IMR-90 (cell line): Measurements from ENCODE around the gene LYZL1. TPM values are rescaled to one million over a fixed set of nuclear protein-coding genes. Genes with fewer than 3 reads are reported as not detected.
A peak's percentile ranks its signal among the peaks of the same experiment; 100 is the strongest.
"Not testable (repeated sequence)": the region's sequence is repeated elsewhere in the genome, so short reads cannot be mapped to it uniquely, and the experiment has no call there.

Source experiments
- ATAC-seq: fragments of 200-7000 bp; cut with Tn5 transposase; 2 replicates; pipeline ENCODE4 v1.9.1; 2020; ENCODE audit warnings: low read depth, mild to moderate bottlenecking, moderate library complexity
- BruUV-seq: library from RNA; stranded (reverse); fragments of 400-500 nt; replicated peaks from 2 replicates; lab custom pipeline; 2021; lab: Mats Ljungman, UMichigan
- CTCF ChIA-PET: fragments of 300-600 bp; formaldehyde crosslinking; extraction: SDS; loops from one replicate; lab custom pipeline; 2021; ENCODE audit warnings: antibody characterized with exemption; lab: Yijun Ruan, JAX
- POLR2A ChIA-PET: fragments of 300-600 bp; sonication (Branson Sonifier 250); formaldehyde crosslinking; loops from one replicate; lab custom pipeline; 2022; ENCODE audit warnings: antibody characterized with exemption; ENCODE audit not compliant: unreplicated experiment; lab: Charles Lee
- DNase-seq: peaks from one replicate; pipeline ENCODE4 v3.0.0; 2013
- H2AFZ ChIP-seq: replicated peaks from 2 replicates; pipeline ENCODE3; 2013; ENCODE audit warnings: low read length, mild to moderate bottlenecking; ENCODE audit not compliant: poor library complexity
- H2AK5ac ChIP-seq: 2 replicates; pipeline ENCODE4 v1.6.1; 2013; ENCODE audit warnings: low read depth, low read length, inconsistent platforms
- H2AK9ac ChIP-seq: replicated peaks from 2 replicates; pipeline ENCODE3; 2013; ENCODE audit warnings: mild to moderate bottlenecking, low read depth, low read length, moderate library complexity; ENCODE audit not compliant: poor library complexity
- H2BK120ac ChIP-seq: 2 replicates; pipeline ENCODE4 v1.6.1; 2013; ENCODE audit warnings: low read depth, low read length, inconsistent platforms
- H2BK15ac ChIP-seq: 3 replicates; pipeline ENCODE4 v1.6.1; 2013; ENCODE audit warnings: low read depth, low read length, inconsistent platforms
- H2BK20ac ChIP-seq: 2 replicates; pipeline ENCODE4 v1.6.1; 2013; ENCODE audit warnings: low read depth, mild to moderate bottlenecking, inconsistent platforms, low read length, moderate library complexity
- H2BK5ac ChIP-seq: 2 replicates; pipeline ENCODE4 v1.6.1; 2013; ENCODE audit warnings: mild to moderate bottlenecking, low read depth, low read length, inconsistent platforms; ENCODE audit not compliant: poor library complexity, severe bottlenecking
- H3K14ac ChIP-seq: replicated peaks from 2 replicates; pipeline ENCODE4 v1.6.1; 2013; ENCODE audit warnings: low read depth, low read length, inconsistent platforms
- H3K18ac ChIP-seq: 2 replicates; pipeline ENCODE4 v1.6.1; 2013; ENCODE audit warnings: low read depth, low read length, control low read depth
- H3K23ac ChIP-seq: 2 replicates; pipeline ENCODE4 v1.6.1; 2013; ENCODE audit warnings: low read depth, low read length, inconsistent platforms
- H3K27ac ChIP-seq: 2 replicates; pipeline ENCODE4 v1.5.1; 2013; ENCODE audit warnings: mild to moderate bottlenecking, control low read depth, low read length; ENCODE audit not compliant: insufficient read depth
- H3K27me3 ChIP-seq: 2 replicates; pipeline ENCODE4 v1.6.1; 2013; ENCODE audit warnings: low read length; ENCODE audit not compliant: control insufficient read depth, insufficient read depth
- H3K36me3 ChIP-seq: 2 replicates; pipeline ENCODE4 v1.6.1; 2013; ENCODE audit warnings: low read length, mixed read lengths; ENCODE audit not compliant: control insufficient read depth, insufficient read depth
- H3K4ac ChIP-seq: 2 replicates; pipeline ENCODE4 v1.6.1; 2013; ENCODE audit warnings: low read depth, low read length, inconsistent platforms
- H3K4me1 ChIP-seq: 2 replicates; pipeline ENCODE4 v1.6.1; 2013; ENCODE audit warnings: low read length, mixed read lengths; ENCODE audit not compliant: control insufficient read depth, insufficient read depth
- H3K4me2 ChIP-seq: 2 replicates; pipeline ENCODE4 v1.6.1; 2013; ENCODE audit warnings: low read depth, mild to moderate bottlenecking, control low read depth, low read length, moderate library complexity
- H3K4me3 ChIP-seq: 2 replicates; pipeline ENCODE4 v1.5.1; 2013; ENCODE audit warnings: low read depth, mild to moderate bottlenecking, control low read depth, low read length, moderate library complexity; ENCODE audit not compliant: insufficient read depth
- H3K56ac ChIP-seq: 2 replicates; pipeline ENCODE4 v1.6.1; 2013; ENCODE audit warnings: low read length, inconsistent platforms; ENCODE audit not compliant: insufficient read depth; ENCODE audit errors: extremely low read depth
- H3K79me1 ChIP-seq, 2 experiments: 2 replicates each; pipeline ENCODE4 v1.6.1; 2013; ENCODE audit warnings: low read length in 2 of 2, inconsistent platforms in 1 of 2, low read depth in 1 of 2
- H3K9ac ChIP-seq: 2 replicates; pipeline ENCODE4 v1.6.1; 2013; ENCODE audit warnings: low read depth, low read length, control low read depth
- H3K9me1 ChIP-seq: 2 replicates; pipeline ENCODE4 v1.6.1; 2013; ENCODE audit warnings: low read length, inconsistent platforms; ENCODE audit not compliant: insufficient read depth
- H3K9me3 ChIP-seq: 2 replicates; pipeline ENCODE4 v1.6.1; 2013; ENCODE audit warnings: low read length; ENCODE audit not compliant: control insufficient read depth, insufficient read depth
- H4K20me1 ChIP-seq: 2 replicates; pipeline ENCODE4 v1.6.1; 2013; ENCODE audit warnings: low read length, inconsistent platforms; ENCODE audit not compliant: insufficient read depth
- H4K5ac ChIP-seq: 2 replicates; pipeline ENCODE4 v1.6.1; 2013; ENCODE audit warnings: mild to moderate bottlenecking, low read depth, low read length, control low read depth
- H4K8ac ChIP-seq, 2 experiments: 2 replicates each; pipeline ENCODE4 v1.6.1; 2013; ENCODE audit warnings: low read depth in 2 of 2, low read length in 2 of 2, control low read depth in 1 of 2, inconsistent platforms in 1 of 2
- H4K91ac ChIP-seq: 2 replicates; pipeline ENCODE4 v1.6.1; 2013; ENCODE audit warnings: low read depth, low read length, inconsistent platforms; ENCODE audit not compliant: insufficient read depth
- MAFK ChIP-seq: IDR thresholded peaks from 2 replicates; pipeline ENCODE4 v1.6.1; 2012; ENCODE audit warnings: low read depth, low read length, improper control_type of control experiment
- NFE2L2 ChIP-seq: fragments of 150-350 bp; IDR thresholded peaks from 2 replicates; pipeline ENCODE4 v1.6.1; 2016; ENCODE audit warnings: low read depth, mild to moderate bottlenecking, low read length
- WGBS, 2 experiments: methylation state at CpG; one replicate each; pipeline versions ENCODE4 v1.1.5 to v1.1.7; 2013; ENCODE audit warnings: missing lambda C conversion rate in 2 of 2; ENCODE audit not compliant: insufficient read length in 1 of 2; ENCODE audit errors: extremely low coverage in 2 of 2; 5-methylcytosine and 5-hydroxymethylcytosine counted together
- dilution Hi-C: fragments of 300-500 bp; cut with HindIII; formaldehyde crosslinking; loops from one replicate; pipeline ENCODE4 v1.14.3; 2018; ENCODE audit warnings: low sequenced_read_pairs; ENCODE audit not compliant: unreplicated experiment
- in situ Hi-C: fragments of 300-500 bp; cut with MboI; formaldehyde crosslinking; loops from 3 replicates; pipeline ENCODE4 v1.14.3; 2019; ENCODE audit warnings: low sequenced_read_pairs, inconsistent platforms, mixed read lengths
- intact Hi-C: fragments of 100-400 bp; cut with micrococcal nuclease; formaldehyde crosslinking; loops from 2 replicates; pipeline ENCODE4 v1.10.0; 2022
- polyA plus RNA-seq, 3 experiments: library from polyadenylated mRNA; depleted of rRNA; stranded (reverse); fragments of >200 nt; gene quantifications; 2 replicates each; pipeline ENCODE4 v1.2.3, GENCODE V29; 2012; ENCODE audit warnings: low replicate concordance in 1 of 3
- total RNA-seq: library from RNA; depleted of rRNA; stranded (reverse); fragments of >200 nt; gene quantifications from 2 replicates; pipeline ENCODE4 v1.2.3, GENCODE V29; 2012

LYZL1 gene
- total and polyA plus RNA-seq, 2 of the 4 experiments (the other 2 are of a cell fraction), result not detected

DNA sequence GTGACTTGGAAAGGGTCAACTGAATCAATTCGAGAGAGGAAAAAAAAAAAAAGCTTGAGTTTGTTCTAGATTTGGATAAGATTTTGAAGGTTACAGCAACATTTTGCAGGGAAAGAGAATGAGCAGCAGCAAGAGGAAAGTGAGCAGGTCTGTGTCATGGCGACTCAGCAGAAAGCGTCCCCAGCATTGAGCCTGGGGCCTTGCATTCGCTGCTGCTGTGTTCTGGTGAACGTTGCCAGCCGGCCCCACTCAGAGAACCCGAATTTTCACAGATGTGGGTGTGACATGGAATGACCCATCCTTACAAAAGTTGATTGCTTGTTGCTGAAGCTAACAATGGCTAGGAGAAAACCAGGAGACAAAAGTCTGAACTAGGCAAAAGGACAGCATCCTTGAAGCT, 21.6 kb downstream of the LYZL1 start:
- H3K18ac ChIP-seq, H3K9me1 ChIP-seq, H3K56ac ChIP-seq, in situ Hi-C loops, POLR2A ChIA-PET, H4K20me1 ChIP-seq, dilution Hi-C loops, H4K8ac ChIP-seq, H4K91ac ChIP-seq, intact Hi-C loops, H3K27me3 ChIP-seq, H3K23ac ChIP-seq, H3K27ac ChIP-seq, H4K5ac ChIP-seq, H3K4me1 ChIP-seq, H3K4me2 ChIP-seq, H2BK5ac ChIP-seq, H3K9ac ChIP-seq, H3K79me1 ChIP-seq, H2BK15ac ChIP-seq, DNase-seq, H2AK5ac ChIP-seq, H2AK9ac ChIP-seq, H3K9me3 ChIP-seq, H2AFZ ChIP-seq, H3K4ac ChIP-seq, H3K4me3 ChIP-seq, ATAC-seq, BruUV-seq, H3K36me3 ChIP-seq: not testable (repeated sequence)
- Histone ChIP-seq H3K14ac (0 out of 2 replicates have a peak overlapping the region, but pooled peaks have one; percentile 29), H2BK120ac (peak overlapping the region; percentile 38; the same call in 1 of the 2 replicates), H2BK20ac (0 out of 2 replicates have a peak overlapping the region, but pooled peaks have one; percentile 35)
- WGBS, 2 experiments, result 71% methylated on average over 1 of the region's 7 CpGs; no CpG with 5 or more reads in 1 of the 2 experiments
- CTCF ChIA-PET, result interaction anchor here (0.6 kb wide), 2 partner anchors 155 to 646 kb away, joined by 3 to 4 read pairs; no protein-coding TSS in a partner anchor
- TF ChIP-seq MAFK, result 0 out of 2 replicates have a peak, but pooled peaks have one; percentile 1
- TF ChIP-seq NFE2L2, result peak; percentile 77
